OCI-LY1 (cell line): ENCODE results near the gene ATP5F1D.

Experiments
- EZH2 ChIP-seq: fragments of 200-600 bp; sonication (generic), shearing (Covaris generic); IDR thresholded peaks from 2 replicates; pipeline ENCODE4 v1.8.0; 2017; ENCODE audit warnings: borderline replicate concordance, mixed run types, mild to moderate bottlenecking, antibody characterized with exemption, low read length, moderate library complexity, mixed read lengths
- TF ChIP-seq, protein P1 (sequence below): fragments of 200-600 bp; sonication (generic), shearing (Covaris generic); IDR thresholded peaks from 2 replicates; pipeline ENCODE4 v1.5.1; 2017; ENCODE audit warnings: mild to moderate bottlenecking, antibody characterized with exemption, low read length, moderate library complexity, mixed read lengths

DNA sequence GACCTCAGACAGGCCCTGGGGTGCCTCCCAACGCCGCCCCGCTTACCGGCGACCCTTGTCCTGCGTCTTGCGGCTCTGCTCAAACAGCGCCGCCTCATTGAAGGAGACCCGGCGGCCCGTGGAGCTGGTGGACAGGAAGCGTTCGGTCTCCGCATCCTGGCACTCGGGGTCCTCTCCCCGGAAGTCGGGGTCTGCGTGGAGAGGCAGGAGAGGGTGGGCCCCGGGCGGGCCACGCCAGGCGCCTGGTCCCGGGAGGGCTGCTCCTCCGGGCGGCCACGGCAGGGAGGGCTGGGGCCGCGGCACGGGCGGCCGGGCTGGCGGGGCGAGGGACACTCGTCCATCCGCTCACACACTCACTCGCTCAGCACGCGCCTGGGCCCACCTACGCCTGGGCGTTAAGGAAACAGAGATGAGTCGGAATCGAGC is 6.6 kb upstream of the ATP5F1D start:
- TF ChIP-seq, protein P1, sequence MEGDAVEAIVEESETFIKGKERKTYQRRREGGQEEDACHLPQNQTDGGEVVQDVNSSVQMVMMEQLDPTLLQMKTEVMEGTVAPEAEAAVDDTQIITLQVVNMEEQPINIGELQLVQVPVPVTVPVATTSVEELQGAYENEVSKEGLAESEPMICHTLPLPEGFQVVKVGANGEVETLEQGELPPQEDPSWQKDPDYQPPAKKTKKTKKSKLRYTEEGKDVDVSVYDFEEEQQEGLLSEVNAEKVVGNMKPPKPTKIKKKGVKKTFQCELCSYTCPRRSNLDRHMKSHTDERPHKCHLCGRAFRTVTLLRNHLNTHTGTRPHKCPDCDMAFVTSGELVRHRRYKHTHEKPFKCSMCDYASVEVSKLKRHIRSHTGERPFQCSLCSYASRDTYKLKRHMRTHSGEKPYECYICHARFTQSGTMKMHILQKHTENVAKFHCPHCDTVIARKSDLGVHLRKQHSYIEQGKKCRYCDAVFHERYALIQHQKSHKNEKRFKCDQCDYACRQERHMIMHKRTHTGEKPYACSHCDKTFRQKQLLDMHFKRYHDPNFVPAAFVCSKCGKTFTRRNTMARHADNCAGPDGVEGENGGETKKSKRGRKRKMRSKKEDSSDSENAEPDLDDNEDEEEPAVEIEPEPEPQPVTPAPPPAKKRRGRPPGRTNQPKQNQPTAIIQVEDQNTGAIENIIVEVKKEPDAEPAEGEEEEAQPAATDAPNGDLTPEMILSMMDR: no peak
- TF ChIP-seq EZH2: no peak
